ENCODE results near the gene GARIN3. TPM values are rescaled to one million over a fixed set of nuclear protein-coding genes. Genes with fewer than 3 reads are reported as not detected.

The GARIN3 gene
- total RNA-seq, 1 donor from 2014 or later: not detected

DNA sequence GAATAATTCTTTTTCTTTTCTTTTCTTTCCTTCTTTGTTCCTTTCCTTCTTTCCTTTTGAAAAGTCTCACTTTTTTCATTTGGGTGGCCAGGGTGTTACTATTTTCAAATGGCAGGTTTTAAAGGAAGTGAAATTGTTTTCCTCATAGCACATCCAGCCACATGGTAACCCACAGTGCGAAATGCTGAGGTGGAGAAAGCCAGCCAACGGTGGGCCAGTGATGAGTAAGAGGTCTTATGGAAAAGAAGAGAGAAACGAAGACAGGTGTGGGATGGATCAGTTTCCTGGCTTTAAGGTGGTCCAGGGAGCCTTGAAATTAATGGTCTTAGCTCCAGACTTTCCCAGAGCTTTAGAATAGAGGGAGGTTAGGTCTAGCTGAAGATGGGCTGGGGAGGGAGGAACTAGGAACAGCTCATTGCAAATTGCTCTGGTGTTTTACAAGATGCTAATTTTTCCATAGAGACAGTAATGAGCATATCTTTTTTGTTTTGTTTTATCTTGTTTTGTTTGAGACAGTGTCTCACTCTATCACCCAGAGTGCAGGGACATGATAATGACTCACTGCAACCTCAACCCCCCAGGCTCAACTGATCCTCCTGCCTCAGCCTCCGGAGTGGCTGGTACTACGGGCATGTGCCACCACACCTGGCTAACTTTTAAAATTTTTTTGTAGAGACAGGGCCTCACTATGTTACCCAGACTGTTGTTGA is 32.4 kb upstream of the GARIN3 start:
- peak; percentile 26 for ATAC-seq

DNA sequence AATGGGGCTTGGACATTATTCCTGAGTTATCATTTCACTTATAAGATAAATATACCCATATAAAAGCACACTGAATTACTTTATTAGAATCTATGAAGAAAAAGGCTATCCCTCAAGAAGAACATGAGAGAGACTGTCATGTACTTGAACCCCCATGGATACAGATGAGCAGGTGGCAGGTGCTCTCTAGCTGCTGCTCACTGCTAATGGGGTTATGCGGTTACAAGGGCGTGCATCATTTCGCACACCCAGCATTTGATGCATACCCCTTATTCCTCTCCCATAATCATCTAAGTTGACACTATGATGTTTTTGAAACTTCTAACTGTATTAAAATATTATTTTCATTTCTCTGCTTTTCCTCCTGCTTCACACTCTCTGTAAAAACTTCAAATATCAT is 31.0 kb upstream of the GARIN3 start:
- no peaks in the 10 kb centered on the region for H3K4me1 ChIP-seq
- intact Hi-C loops (cut with DNase I): no loop called here
- H3K27ac ChIP-seq: no peak overlapping the region
- H3K36me3 ChIP-seq: no peaks in the 10 kb centered on the region
- H3K9me3 ChIP-seq: no peaks in the 10 kb centered on the region
- TF ChIP-seq, protein P1, sequence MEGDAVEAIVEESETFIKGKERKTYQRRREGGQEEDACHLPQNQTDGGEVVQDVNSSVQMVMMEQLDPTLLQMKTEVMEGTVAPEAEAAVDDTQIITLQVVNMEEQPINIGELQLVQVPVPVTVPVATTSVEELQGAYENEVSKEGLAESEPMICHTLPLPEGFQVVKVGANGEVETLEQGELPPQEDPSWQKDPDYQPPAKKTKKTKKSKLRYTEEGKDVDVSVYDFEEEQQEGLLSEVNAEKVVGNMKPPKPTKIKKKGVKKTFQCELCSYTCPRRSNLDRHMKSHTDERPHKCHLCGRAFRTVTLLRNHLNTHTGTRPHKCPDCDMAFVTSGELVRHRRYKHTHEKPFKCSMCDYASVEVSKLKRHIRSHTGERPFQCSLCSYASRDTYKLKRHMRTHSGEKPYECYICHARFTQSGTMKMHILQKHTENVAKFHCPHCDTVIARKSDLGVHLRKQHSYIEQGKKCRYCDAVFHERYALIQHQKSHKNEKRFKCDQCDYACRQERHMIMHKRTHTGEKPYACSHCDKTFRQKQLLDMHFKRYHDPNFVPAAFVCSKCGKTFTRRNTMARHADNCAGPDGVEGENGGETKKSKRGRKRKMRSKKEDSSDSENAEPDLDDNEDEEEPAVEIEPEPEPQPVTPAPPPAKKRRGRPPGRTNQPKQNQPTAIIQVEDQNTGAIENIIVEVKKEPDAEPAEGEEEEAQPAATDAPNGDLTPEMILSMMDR (IDR thresholded peaks at IDR 0.05): no peak
- ATAC-seq (no peak), DNase-seq (no peak)
- H3K27me3 ChIP-seq: no peaks in the 10 kb centered on the region
- H3K4me3 ChIP-seq: no peak overlapping the region

More for the DNA sequence above, 32.4 kb upstream of the GARIN3 start:
- Histone ChIP-seq H3K9me3 (no peaks in the 10 kb centered on the region), H3K4me1 (no peaks in the 10 kb centered on the region), H3K36me3 (no peaks in the 10 kb centered on the region), H3K4me3 (no peak overlapping the region), H3K27ac (no peak overlapping the region), H3K27me3 (no peaks in the 10 kb centered on the region)
- DNase-seq: no peak
- TF ChIP-seq, protein P1 (IDR thresholded peaks at IDR 0.05): no peak
- intact Hi-C loops (cut with DNase I): no loop called here

DNA sequence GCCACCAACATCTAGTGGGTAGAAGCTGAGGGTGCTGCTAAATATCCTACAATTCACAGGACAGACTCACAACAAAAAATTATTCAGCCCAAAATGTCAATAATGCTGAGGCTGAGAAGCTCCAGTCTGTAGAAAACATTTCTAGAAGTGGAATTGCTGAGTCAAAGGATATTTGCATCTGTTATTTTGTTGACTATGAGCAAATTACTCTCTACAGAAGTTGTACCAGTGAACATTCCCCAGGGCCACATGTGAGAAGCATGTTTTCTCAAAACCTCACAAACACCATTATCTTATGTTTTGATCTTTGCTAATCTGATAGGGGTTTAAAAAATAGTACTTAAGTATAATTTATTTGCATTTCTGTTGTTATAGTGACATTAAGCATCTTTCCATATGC is 30.0 kb upstream of the GARIN3 start:
- TF ChIP-seq, protein P1 (IDR thresholded peaks at IDR 0.05): no peak
- Histone ChIP-seq H3K27me3 (no peaks in the 10 kb centered on the region), H3K4me1 (no peaks in the 10 kb centered on the region), H3K4me3 (no peak overlapping the region), H3K36me3 (no peaks in the 10 kb centered on the region), H3K9me3 (no peaks in the 10 kb centered on the region), H3K27ac (no peak overlapping the region)
- intact Hi-C loops (cut with DNase I): no loop called here
- DNase-seq (no peak), ATAC-seq (no peak)

GRCh38 chr5:157193699-157194424 is 27.8 kb upstream of the GARIN3 start:
- no peak for ATAC-seq

DNA sequence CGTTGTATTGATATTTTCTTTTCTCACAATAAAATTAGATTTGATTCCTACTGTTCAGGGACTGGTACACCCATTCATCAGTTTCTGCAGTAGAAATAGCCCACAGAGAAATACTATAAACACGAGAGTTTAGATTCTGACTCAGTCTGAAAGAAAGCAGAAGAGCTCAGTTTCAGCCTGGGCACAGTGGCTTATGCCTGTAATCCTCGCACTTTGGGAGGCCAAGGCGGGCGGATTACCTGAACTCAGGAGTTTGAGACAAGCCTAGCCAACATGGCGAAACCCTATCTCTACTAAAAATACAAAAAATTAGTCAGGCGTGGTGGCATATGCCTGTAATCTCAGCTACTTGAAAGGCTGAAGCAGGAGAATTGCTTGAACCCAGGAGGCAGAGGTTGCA is 23.2 kb upstream of the GARIN3 start:
- Histone ChIP-seq H3K27me3 (no peaks in the 10 kb centered on the region), H3K36me3 (no peaks in the 10 kb centered on the region), H3K27ac (no peak overlapping the region), H3K9me3 (no peaks in the 10 kb centered on the region), H3K4me1 (no peaks in the 10 kb centered on the region), H3K4me3 (no peak overlapping the region)
- no peak for DNase-seq
- intact Hi-C loops (cut with DNase I): no loop called here
- TF ChIP-seq, protein P1 (IDR thresholded peaks at IDR 0.05): no peak
- no peak for ATAC-seq

More at GRCh38 chr5:157193699-157194424, 27.8 kb upstream of the GARIN3 start:
- H3K9me3 ChIP-seq: no peaks in the 10 kb centered on the region
- no peaks in the 10 kb centered on the region for H3K36me3 ChIP-seq
- H3K27ac ChIP-seq: no peak overlapping the region
- H3K27me3 ChIP-seq: no peaks in the 10 kb centered on the region
- intact Hi-C loops (cut with DNase I): no loop called here
- DNase-seq: no peak
- H3K4me3 ChIP-seq: no peak overlapping the region
- H3K4me1 ChIP-seq: no peaks in the 10 kb centered on the region
- TF ChIP-seq, protein P1 (IDR thresholded peaks at IDR 0.05): no peak

All from upper lobe of right lung (tissue), 1 donor.